Raji (cell line): ENCODE results near the gene CADPS.

Experiments
- POLR2A ChIP-seq: IDR thresholded peaks from 2 replicates; pipeline ENCODE4 v1.6.1; 2011; ENCODE audit warnings: low read depth, low read length, control low read depth; ENCODE audit not compliant: insufficient read depth

Gene CADPS

DNA sequence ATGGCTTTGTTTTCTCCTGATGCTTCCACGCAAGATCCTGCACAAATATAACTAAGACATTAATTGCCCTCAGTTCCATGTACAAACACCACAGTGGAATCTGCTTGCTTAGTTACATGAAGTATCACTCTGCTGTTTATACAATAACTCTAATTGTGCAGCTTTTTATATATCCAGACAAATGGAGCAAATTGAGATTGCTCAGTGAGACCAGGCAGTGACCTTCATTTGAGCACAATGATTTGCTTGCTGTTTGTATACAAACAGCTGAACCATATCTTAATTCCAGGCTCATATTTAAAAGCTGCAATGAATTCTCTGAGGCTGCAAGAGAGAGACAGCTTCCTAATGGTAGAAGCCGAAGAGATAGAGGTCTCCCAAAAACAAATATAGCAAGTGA, 243.7 kb downstream of the CADPS start:
- no peak for TF ChIP-seq POLR2A

DNA sequence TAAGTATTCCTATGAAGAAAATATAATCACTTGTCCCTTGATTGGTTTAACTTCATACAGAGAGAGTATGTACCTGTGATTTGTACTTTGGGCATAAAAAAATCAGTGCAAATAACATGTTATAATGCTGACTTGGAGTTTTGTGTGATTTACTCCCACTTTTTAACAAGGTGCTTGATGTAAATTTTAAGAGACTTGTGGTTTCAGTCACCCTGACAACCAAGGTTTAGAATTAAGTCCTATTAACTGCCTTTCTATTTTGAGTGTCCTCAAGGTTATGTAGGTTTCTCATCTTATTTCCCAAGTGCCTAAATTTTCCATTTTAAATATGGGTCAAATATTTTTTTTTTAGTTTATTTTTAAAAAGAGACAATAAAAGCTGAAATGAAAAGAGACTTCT, 244.6 kb downstream of the CADPS start:
- TF ChIP-seq POLR2A = no peak

DNA sequence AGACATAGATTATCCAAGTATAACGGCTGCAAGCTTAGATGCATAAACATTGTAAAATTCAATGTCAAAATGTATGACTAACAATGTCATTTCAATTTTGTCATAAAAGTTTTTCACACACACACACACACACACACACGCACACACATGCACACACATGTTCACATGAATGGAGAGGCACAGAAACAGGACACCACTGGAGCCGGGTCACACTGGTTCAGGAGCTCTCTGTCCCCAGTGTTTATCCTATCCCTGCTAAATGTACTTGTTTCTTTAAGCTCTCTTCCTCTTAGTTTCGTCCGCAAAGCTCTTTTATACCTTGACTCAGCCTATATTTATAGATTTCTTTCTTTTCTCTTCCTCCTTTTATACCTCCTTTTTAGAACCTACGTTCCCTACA, 249.9 kb downstream of the CADPS start:
- TF ChIP-seq POLR2A = 0 out of 2 replicates have a peak, but pooled peaks have one; percentile 14

DNA sequence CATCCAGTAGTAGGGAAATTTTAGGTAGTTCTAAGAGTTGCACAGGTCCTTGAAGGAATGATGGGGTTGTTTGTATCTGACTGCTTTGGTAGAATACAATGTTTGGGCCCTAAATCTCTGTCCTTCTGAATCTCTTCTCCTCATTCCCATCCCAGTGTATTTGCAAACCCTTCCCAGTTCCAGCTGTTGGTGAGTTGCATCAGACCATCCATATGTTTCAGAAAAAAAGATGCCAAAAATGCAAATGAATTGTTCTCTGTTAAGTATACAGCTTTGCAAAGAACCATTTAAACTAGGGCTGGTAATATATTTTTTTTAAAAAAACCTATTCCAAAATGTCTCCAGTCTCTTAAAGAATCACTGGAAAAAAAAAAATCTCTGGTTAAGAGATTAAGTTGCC, 251.0 kb downstream of the CADPS start:
- TF ChIP-seq POLR2A = no peak

DNA sequence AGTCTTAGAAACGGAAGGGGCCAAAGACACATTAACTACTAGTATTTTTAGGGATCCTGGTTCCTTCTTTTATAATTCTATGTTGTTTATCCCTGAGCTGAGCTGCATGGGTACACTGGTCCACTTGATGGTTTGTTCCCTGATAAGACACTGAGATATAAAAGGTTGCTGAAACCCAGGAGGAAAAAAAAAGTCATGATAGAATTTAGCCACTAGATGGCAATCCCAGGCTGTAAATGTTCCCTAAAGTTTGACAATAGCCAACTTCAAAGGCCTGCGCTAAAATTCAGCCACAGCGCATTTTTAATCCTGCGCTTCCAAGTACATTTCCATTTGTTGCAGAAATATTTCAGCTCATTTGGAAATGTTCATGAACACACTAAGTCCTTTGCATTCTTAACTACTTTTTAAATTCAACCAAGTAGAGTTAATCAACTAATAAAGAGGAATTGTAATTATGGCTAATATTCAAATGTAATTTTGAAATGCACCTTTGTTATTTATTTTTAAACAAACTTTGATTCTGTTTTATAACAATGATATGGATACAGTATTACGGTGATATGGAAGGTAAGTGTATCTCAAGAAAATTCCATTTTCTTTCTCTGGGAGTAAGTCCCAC, 252.6 kb downstream of the CADPS start:
- no peak for TF ChIP-seq POLR2A

DNA sequence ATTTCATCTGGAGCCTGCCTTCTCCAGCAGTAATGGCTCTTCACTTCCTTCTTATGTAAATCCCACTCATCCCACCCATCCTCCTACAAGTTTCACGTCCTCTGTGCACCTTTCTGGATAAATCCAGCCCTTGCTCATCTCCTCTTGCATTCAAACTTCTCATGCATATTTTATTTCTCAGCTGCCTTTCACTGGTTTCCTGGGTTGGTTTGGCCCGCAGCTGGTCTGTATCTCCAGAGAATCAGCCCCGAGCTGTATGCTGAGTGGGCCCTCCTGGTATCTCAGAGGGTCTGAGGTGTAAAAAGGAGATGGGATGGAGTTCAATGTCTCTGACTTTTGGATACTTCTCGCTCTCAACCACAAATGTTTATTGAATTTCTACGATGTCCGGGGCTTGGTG, 253.3 kb downstream of the CADPS start:
- no peak for TF ChIP-seq POLR2A

DNA sequence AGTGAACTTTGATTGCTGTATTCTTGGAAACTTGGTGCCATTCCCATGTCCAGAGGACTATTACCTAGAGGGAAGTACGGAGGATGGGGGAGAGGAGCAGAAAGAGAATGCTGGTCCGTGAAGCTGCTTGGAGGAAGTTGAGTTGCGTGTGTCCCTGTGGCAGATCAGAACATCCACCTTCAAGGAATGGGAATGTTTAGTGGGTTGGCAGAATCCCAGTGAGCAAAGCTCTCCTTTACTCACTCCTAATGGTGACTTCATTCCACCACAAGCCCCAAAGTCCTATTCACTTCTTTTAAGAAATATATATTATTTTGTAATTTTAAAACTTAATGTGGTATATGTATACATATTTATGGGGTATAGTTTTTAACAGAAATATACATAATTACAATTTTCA, 254.0 kb downstream of the CADPS start:
- no peak for TF ChIP-seq POLR2A

DNA sequence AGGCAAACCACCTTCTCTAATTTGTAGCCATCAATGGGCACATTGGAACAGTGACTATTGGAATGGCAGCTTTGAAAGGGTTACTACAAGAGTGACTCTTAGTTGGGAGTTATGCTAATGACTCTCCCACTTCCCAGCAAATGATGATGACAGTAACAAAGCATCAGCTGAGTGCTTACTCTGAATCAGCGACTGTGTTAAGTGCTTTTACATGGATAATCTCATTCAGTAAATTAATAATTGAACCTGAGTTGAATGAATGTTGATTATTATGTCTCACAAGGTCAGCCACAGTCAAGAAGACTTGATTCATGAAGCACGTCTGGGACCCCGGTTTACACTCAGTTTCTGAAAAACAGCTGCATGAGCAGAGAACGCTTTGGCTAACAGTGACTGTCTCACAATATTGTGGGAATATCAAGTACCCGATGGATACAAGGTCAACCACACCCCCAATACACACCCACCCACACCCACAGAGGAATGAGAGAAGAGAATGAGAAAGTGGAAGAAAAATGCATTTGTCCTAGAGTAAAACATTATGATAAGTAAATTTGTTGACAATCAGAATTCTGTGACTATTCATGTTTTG, 259.9 kb downstream of the CADPS start:
- no peak for TF ChIP-seq POLR2A

DNA sequence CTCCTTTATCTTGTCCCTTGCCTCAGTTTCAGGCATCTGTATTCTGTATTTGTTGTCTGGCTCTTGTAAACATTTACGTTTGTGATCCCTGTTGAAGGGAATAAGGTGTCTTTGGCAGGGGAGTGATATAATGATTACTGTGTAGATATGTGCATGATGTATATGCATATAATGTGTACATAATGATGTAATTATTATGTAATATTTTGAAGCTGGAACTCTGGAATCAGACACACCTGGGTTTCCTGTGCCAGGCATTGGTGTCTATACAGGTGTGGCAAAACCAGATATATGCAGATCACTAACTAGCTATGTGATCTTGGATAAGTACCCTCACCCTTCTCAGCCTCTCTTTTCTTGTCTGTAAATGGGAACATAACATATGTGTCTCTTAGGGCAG, 260.7 kb downstream of the CADPS start:
- no peak for TF ChIP-seq POLR2A

DNA sequence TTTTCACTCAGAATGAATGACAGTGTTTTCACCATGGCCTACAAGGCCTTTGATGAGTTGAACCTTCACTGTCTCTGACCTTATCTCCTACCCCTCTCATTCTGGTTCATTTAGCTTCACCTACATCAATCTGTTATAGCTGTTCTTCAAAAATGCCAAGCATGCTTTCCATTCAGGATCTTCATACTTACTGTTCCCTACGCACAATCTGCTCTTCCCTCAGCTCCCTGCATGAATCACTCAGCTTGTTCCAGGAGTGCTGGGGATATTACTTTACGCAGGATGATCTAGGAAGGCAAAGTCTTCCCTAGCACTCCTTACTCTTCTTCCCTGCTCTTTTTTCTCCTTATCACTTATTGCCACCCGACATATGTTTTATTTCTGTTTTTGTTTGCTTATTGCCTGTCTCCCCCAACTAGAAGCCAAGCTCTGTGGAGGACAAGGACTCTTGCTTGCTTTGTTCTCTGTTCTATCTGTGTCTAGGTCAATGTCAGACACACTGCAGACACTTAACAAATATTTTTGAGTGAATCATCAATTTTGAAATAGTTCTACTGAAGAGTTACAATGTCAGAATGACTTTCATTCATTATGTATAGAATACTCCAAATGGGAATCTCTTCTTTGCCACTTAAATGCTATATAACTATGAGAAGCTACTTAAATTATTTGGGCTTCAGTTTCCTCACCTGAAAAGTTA, 263.5 kb downstream of the CADPS start:
- TF ChIP-seq POLR2A = no peak

DNA sequence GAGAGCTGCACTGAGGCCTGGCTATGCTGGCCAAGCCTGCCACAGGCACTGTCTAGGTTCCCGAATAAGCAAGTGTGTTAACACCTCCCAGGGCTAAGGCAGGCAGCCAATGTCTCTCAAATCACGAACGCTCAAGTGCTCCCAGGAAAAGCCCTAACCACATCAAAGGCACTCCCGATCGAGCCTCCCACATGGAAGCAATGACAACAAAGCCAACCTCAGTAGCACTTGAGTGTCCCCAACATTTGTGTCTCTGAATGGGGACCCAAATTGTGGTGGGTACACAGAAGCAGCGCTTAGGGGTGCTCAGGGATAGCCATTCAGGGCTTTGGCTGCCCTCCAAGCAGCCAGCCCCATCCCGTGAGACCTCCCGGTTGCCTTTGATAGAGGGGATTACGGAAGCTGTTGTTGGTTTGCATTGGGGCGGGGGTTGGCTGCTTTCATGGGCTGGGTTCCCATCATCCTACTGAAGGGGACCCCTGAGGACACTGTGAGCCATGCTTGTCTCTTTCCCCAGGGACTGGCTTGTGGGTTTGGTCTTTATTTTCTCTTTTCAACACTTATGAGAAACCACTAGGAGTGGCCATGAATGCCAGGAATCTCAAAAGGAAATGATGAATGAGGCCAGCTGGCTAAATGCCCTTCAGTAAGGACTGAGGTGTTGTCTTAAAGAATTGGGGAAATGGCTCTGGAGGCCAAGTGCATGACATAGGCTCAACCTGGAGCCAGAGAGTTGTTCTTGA, 267.8 kb downstream of the CADPS start:
- no peak for TF ChIP-seq POLR2A

DNA sequence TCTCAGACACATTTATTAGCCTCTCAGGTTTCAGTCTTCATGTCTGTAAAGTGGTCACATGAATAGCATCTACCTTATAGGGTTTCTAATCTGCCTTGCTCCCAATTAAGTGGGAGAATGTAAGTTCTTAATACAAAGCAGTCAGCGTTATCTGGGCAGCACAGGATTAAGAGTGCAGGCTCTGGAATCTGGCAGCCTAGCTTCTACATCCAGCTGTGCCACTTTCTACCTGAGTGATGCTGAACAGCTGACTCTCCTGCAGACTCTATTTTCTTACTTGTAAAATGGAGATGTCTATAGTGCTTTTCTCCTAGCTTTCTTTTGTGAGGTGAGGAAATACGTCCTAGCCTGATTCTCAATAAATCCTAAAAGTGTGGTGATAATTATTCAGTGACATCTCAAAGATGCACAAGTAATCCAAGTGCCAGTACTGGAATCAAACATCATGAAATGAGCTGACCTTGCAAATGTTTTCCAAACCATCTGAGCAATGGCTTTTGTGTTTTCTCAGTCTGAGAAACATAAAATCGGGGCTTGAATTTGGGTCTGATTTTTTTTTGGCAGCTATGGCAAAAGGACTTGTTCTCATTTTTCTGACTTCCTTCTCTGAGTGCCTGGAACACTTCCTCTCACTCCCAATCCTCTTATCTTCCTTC, 269.7 kb downstream of the CADPS start:
- TF ChIP-seq POLR2A = no peak

DNA sequence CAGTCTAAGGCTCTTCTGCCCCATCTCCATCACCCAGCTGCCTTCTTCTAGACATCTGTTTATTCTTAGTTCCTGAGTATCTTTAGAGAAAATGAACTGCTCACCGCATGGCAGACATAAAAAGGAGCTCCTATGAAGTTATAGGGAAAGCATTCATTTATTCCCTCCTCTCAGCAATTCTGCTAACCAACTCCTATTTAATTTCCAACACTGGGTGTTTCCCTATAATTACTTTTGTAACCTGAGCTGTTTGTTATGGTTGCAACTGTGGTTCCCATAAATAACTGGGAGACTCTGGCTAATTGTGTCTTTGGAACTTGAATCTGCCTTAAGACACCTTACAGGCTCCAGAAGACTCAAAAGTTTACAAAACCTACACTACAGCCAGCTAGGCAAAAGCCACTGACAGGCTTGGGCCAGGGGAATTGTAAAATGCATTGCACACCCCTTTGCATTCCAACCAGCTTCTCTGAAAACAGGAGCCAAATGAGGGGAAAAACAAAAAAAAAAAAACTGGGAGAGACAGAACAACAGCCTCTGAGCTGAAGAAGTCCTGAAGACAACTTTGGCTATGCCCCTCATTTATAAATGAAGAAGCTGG, 270.4 kb downstream of the CADPS start:
- TF ChIP-seq POLR2A = no peak

DNA sequence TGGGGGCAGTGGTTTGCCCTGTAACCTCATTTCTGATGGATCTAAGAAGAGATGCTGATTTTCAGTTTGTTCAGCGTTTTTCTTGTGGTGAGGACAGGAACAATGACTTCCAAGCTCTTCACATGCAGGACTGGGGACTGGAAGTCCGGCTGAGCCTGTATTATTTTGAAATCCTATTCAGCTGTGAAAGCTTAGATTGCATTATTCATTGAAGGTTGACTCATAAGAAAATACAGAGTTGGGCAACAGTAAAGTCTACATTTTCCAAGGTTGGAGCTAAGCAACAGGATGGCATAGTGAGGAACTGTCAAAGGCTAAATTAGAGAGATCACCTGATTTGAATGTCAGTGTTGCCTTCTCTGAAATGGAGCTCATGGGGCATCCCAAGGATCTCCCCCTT, 270.9 kb downstream of the CADPS start:
- TF ChIP-seq POLR2A = no peak

DNA sequence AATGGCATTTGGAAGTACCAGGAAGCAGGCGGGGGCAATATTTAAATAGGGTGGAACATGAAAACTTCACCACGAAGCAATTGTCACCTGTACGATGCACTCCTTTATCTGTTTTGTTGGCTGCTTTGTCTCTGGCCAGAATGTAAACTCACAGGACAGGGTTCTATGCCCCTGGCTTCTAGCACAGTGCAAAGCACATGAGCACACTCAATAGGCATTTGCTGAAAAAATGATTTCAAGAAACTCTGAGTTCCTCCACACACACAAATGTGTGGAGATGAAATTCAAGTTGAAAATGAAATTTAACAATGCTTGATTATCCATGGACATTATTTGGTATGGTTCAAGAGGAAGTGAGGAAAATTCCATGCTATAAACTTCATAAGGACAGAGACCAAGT, 272.2 kb downstream of the CADPS start:
- no peak for TF ChIP-seq POLR2A
